Measurements from ENCODE around the gene WTIP.

WTIP gene

GRCh38 chr19:34479396-34479795, 2.2 kb upstream of the WTIP start:
- DNase-seq, result no peak

- no peak for DNase-seq
Measured at GRCh38 chr19:34480491-34480890, 1.1 kb upstream of the WTIP start.

GRCh38 chr19:34481861-34482379, 362 bp downstream of the WTIP start:
- DNase-seq, result no peak

- peak; percentile 29 for DNase-seq
Measured at GRCh38 chr19:34482380-34483250, 1.1 kb downstream of the WTIP start.

- no peak for DNase-seq
Measured at GRCh38 chr19:34484328-34484727, 2.8 kb downstream of the WTIP start.

GRCh38 chr19:34485831-34486230, 4.3 kb downstream of the WTIP start:
- DNase-seq, result no peak

- no peak for DNase-seq
Measured at GRCh38 chr19:34487651-34488051, 6.1 kb downstream of the WTIP start.

GRCh38 chr19:34489175-34489574, 7.6 kb downstream of the WTIP start:
- DNase-seq, result no peak

- no peak for DNase-seq
Measured at GRCh38 chr19:34490141-34490766, 8.7 kb downstream of the WTIP start.

- no peak for DNase-seq
Measured at GRCh38 chr19:34493038-34493648, 11.6 kb downstream of the WTIP start.

GRCh38 chr19:34493649-34494044, 12.1 kb downstream of the WTIP start:
- DNase-seq, result no peak

- no peak for DNase-seq
Measured at GRCh38 chr19:34494601-34495000, 13.0 kb downstream of the WTIP start.

GRCh38 chr19:34495416-34495815, 13.9 kb downstream of the WTIP start:
- no peak for DNase-seq

- no peak for DNase-seq
Measured at GRCh38 chr19:34497112-34497805, 15.7 kb downstream of the WTIP start.

GRCh38 chr19:34499155-34499834, 17.7 kb downstream of the WTIP start:
- no peak for DNase-seq

- DNase-seq, result no peak
Measured at GRCh38 chr19:34500656-34501120, 19.1 kb downstream of the WTIP start.

- peak; percentile 85 for DNase-seq
Measured at GRCh38 chr19:34501339-34502320, 20.1 kb downstream of the WTIP start.

- no peak for DNase-seq
Measured at GRCh38 chr19:34502582-34503411, 21.2 kb downstream of the WTIP start.

GRCh38 chr19:34503531-34504272, 22.1 kb downstream of the WTIP start:
- no peak for DNase-seq

Measured in fibroblast of skin of scalp (primary cell).